Nephron progenitor cell (in vitro differentiated cells): ENCODE data around the gene ANKRD29.
A peak's percentile ranks its signal among the peaks of the same experiment; 100 is the strongest.
"Not testable (repeated sequence)": the region's sequence is repeated elsewhere in the genome, so short reads cannot be mapped to it uniquely, and the experiment has no call there.

Experiments used
- DNase-seq: peaks from one replicate; pipeline ENCODE4 v3.0.0; 2021
- H3K27ac Mint-ChIP-seq: 2 replicates; pipeline ENCODE4 v1.8.0; 2021; ENCODE audit warnings: mild to moderate bottlenecking, moderate library complexity, mixed read lengths
- H3K27me3 Mint-ChIP-seq: 2 replicates; pipeline ENCODE4 v1.8.0; 2021; ENCODE audit warnings: mild to moderate bottlenecking, low read depth, mixed read lengths; ENCODE audit not compliant: poor library complexity
- H3K36me3 Mint-ChIP-seq: 2 replicates; pipeline ENCODE4 v1.8.0; 2021; ENCODE audit warnings: low read depth, mixed read lengths
- H3K4me1 Mint-ChIP-seq: 2 replicates; pipeline ENCODE4 v1.8.0; 2021; ENCODE audit warnings: mixed read lengths
- H3K4me3 Mint-ChIP-seq: 2 replicates; pipeline ENCODE4 v1.8.0; 2021; ENCODE audit warnings: mild to moderate bottlenecking, moderate library complexity, mixed read lengths
- H3K9me3 Mint-ChIP-seq: 2 replicates; pipeline ENCODE4 v1.8.0; 2021; ENCODE audit warnings: mild to moderate bottlenecking, moderate library complexity, mixed read lengths
- TF ChIP-seq, protein P1 (sequence below): fragments of 200-600 bp; sonication (generic); IDR thresholded peaks from 2 replicates; pipeline ENCODE4 v1.5.0; 2021; ENCODE audit warnings: antibody characterized with exemption

The ANKRD29 gene

DNA sequence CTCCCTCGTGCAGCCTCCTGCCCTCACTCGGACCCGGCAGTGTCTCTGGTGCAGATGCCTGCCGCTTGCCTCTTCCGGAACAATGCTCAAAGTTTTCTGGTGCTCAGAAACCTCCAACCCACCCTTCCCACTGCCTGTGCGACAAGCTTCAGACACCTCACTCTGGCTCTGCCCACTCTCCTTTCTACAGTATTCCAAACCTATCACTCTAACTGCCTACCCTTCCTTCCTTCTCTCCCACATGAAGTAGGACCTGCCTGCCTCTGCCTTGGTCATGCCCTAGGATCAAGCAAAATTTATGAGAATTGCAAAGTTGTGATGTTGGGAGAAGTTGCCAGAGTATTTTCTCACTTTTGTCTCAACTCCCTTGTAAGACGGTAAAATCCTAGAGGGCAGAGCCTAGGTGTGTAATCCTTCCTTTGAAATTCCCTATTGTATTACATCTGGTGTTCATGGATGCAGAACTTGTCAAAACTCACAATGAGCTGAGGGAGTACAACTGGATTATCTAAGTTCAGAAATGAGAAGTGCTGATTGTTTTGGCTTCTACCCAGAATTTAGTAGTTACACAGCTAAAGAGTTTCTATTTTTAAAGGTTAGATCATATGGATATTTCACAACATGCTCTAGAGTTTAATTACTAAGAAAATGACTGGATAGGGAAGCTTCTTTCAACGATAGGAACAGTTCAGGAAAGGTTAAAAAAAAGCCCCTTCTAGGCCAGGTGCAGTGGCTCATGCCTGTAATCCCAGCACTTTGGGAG lies 83.6 kb downstream of the ANKRD29 start:
- peaks cover 32% of the 10 kb centered on the region for H3K36me3 Mint-ChIP-seq
- peaks cover 59% of the 10 kb centered on the region for H3K4me1 Mint-ChIP-seq
- no peak for DNase-seq
- peak overlapping the region; percentile 4 for H3K4me3 Mint-ChIP-seq
- H3K9me3 Mint-ChIP-seq, result peaks cover 4% of the 10 kb centered on the region
- TF ChIP-seq, protein P1, sequence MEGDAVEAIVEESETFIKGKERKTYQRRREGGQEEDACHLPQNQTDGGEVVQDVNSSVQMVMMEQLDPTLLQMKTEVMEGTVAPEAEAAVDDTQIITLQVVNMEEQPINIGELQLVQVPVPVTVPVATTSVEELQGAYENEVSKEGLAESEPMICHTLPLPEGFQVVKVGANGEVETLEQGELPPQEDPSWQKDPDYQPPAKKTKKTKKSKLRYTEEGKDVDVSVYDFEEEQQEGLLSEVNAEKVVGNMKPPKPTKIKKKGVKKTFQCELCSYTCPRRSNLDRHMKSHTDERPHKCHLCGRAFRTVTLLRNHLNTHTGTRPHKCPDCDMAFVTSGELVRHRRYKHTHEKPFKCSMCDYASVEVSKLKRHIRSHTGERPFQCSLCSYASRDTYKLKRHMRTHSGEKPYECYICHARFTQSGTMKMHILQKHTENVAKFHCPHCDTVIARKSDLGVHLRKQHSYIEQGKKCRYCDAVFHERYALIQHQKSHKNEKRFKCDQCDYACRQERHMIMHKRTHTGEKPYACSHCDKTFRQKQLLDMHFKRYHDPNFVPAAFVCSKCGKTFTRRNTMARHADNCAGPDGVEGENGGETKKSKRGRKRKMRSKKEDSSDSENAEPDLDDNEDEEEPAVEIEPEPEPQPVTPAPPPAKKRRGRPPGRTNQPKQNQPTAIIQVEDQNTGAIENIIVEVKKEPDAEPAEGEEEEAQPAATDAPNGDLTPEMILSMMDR, result no peak
- H3K27ac Mint-ChIP-seq, result peak overlapping the region; percentile 54
- H3K27me3 Mint-ChIP-seq, result no peaks in the 10 kb centered on the region

DNA sequence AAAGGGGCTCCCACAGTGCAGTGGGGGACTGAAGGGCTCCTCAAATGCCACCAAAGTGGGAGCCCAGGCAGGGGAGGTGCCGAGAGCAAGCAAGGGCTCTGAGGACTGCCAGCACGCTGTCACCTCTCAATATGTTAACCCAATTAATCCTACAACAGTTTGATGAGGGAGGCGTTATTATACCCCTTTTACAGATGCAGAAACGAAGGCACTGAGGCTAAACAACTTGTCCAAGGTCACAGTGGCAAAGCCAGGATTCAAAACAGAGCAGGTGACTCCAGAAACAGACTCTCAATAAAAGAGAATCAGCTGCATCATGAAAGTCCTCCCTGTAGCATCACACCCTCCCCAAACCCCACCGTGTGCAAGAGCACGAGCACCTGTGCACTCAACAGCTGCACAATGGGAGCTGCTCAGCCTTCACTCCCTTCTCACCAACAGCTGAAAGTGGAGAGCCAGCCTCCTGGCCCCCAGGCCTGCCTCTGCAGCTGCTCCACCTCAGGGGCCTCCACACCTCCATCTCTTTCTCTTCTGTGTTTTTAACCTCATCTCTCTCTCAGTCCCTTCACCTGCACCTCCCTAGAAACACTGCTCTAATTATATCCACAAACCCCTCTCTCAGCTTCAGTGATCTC lies 84.5 kb downstream of the ANKRD29 start:
- H3K27me3 Mint-ChIP-seq, result no peaks in the 10 kb centered on the region
- H3K27ac Mint-ChIP-seq, result peak overlapping the region; percentile 74
- H3K9me3 Mint-ChIP-seq, result peaks cover 4% of the 10 kb centered on the region
- peaks cover 50% of the 10 kb centered on the region for H3K4me1 Mint-ChIP-seq
- H3K36me3 Mint-ChIP-seq, result peaks cover 32% of the 10 kb centered on the region
- H3K4me3 Mint-ChIP-seq, result no peak overlapping the region
- TF ChIP-seq, protein P1, result no peak
- DNase-seq, result no peak

DNA sequence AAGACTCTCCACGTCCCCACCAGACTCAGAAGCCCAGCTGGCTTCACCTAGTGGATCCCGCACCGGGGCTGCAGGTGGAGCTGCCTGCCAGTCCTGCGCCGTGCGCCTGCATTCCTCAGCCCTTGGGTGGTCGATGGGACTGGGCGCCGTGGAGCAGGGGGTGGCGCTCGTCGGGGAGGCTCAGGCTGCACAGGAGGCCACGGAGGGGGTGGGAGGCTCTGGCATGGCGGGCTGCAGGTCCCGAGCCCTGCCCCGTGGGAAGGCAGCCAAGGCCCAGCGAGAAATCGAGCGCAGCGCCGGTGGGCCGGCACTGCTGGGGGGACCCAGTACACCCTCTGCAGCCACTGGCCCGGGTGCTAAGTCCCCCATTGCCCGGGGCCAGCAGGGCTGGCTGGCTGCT lies 85.2 kb downstream of the ANKRD29 start:
- DNase-seq, H3K9me3 Mint-ChIP-seq, H3K4me3 Mint-ChIP-seq, H3K27me3 Mint-ChIP-seq, H3K27ac Mint-ChIP-seq: not testable (repeated sequence)
- H3K36me3 Mint-ChIP-seq, result peaks cover 32% of the 10 kb centered on the region
- H3K4me1 Mint-ChIP-seq, result peaks cover 47% of the 10 kb centered on the region

DNA sequence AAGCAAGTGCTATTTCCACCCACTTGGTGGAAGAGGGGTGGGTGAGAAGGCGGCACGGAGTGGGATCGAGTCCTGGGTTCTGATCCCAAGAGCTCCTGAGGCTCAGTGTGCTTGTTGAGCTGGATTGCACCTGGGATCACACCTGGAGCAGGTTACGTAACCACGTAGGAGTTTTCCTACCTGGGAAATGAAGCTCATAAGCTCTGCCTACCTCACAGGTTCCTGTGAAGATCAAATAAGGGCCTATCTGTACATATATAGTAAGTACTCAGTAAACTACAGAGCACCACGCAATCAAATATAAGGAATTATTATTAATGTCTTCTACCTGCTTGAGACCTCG lies 87.4 kb downstream of the ANKRD29 start:
- H3K27ac Mint-ChIP-seq, result peak overlapping the region; percentile 19
- H3K4me1 Mint-ChIP-seq, result peaks cover 31% of the 10 kb centered on the region
- no peak overlapping the region for H3K4me3 Mint-ChIP-seq
- peaks cover 27% of the 10 kb centered on the region for H3K36me3 Mint-ChIP-seq
- no peak for DNase-seq
- TF ChIP-seq, protein P1, result no peak
- H3K27me3 Mint-ChIP-seq, result no peaks in the 10 kb centered on the region
- peaks cover 4% of the 10 kb centered on the region for H3K9me3 Mint-ChIP-seq

DNA sequence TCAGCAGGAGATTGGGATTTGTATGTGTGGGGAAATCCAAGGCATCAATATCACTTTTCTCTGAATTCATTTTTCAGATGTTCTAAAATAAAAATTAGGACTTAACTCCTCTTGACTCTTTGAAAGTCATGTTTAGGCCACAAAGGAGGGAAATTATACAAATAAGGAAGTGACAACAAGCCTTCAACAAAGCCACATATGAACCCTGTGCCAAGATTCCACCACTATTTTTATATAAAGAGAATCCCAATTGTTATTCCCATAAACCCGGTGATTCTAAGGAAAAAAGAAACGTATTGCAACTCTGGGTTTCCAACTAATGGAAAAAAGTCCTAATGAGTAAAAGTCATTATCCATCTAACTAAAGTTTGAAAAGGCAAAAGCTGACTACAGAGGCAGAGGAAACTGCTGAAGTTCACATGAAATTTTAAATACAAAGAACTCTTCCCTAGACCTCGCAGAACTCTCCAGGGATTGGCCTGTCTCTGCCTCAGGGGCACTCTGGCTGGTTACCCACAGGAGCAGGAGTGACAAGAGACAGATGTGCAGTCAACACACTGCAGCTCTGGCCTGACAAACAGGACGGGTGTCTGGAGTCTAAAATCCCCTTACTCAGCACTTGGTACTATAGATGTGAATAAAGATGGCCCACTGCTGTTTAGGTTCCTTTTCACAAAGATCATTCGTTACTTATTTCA lies 88.0 kb downstream of the ANKRD29 start:
- TF ChIP-seq, protein P1, result no peak
- H3K4me1 Mint-ChIP-seq, result peaks cover 26% of the 10 kb centered on the region
- no peaks in the 10 kb centered on the region for H3K27me3 Mint-ChIP-seq
- DNase-seq, result no peak
- H3K4me3 Mint-ChIP-seq, result no peak overlapping the region
- H3K36me3 Mint-ChIP-seq, result peaks cover 29% of the 10 kb centered on the region
- peaks cover 4% of the 10 kb centered on the region for H3K9me3 Mint-ChIP-seq
- peak overlapping the region; percentile 36 for H3K27ac Mint-ChIP-seq

DNA sequence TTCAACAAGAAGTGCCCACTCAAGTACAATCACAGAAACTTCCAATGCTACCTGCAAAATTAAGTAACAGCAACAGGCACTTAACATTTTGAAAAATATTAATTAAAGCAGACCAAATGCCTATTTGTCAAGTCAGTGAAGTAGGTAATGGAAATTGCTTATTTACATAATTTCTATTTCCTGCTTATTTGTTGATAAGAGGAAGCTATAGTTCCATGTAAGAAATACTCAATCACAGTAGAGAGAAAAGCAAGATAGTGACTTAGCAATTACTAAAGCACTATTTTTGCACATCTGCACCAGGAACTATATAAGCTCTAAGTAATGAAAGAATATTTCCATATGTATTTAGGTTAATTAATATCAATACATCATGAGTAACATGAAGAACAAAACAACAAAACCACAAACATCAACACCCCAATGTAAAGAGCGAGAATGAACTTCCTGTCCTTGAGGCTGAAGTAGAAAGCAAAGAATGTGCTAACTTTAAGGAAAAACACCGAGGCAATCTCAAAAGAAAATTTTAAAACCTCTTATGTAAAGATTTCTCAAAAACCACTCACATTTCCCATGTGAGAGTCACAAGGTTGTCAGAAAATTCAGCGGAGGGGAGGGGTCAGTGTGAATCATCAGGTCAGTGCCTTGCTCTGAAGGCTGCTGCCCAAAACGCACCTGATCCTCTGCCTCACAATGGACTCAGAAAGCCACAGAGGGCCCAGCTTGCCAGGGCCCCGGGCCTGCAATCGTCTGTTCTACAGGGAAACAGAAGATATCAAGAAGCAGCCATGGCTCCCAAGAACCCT lies 88.9 kb downstream of the ANKRD29 start:
- H3K27me3 Mint-ChIP-seq, result no peaks in the 10 kb centered on the region
- H3K4me3 Mint-ChIP-seq, result no peak overlapping the region
- no peak for DNase-seq
- peak overlapping the region; percentile 36 for H3K27ac Mint-ChIP-seq
- H3K9me3 Mint-ChIP-seq, result peaks cover 4% of the 10 kb centered on the region
- H3K36me3 Mint-ChIP-seq, result peaks cover 33% of the 10 kb centered on the region
- H3K4me1 Mint-ChIP-seq, result peaks cover 17% of the 10 kb centered on the region
- TF ChIP-seq, protein P1, result no peak
